ENCODE results near the gene ZNF766. TPM values are rescaled to one million over a fixed set of nuclear protein-coding genes. Genes with fewer than 3 reads are reported as not detected.

Gene ZNF766
- 19.3 and 21.9 TPM in 2 replicates for polyA plus RNA-seq (2011; rRNA removed)
- polyA plus RNA-seq (2012; cell fraction: cytosol; rRNA removed): 4.5 and 4.7 TPM in 2 replicates
- polyA plus RNA-seq (2012; cell fraction: nucleus; rRNA removed): 2.5 and 3.8 TPM in 2 replicates
- polyA plus RNA-seq (2017; fragmentation: RNase III; extraction: RNeasy Plus Mini Kit Qiagen cat#74134 plus additional on column Dnase treatment): 11.1 to 11.9 TPM (median 11.2 TPM) in 3 replicates
- polyA minus RNA-seq (2011; rRNA and poly(A)+ RNA removed): 11.6 and 11.7 TPM in 2 replicates

GRCh38 chr19:52269338-52270261, at the start of gene ZNF766:
Gene ZNF766, plus strand, starts transcription at chr19:52269587. Its CDS starts 27 bp downstream, at chr19:52269614.
- Histone ChIP-seq H3K4me3 (peak within 1 kb of the TSS; percentile 69), H3K4me2 (peak within 1 kb of the TSS; percentile 85), H3K4me1 (no peaks in the 10 kb centered on the region), H3K27ac (peak within 1 kb of the TSS; percentile 89 to 96), H3K9me3 (peaks cover 84% of the 10 kb centered on the region)
- POLR2A ChIA-PET: no interaction called here
- FAIRE-seq (peak; percentile 87), DNase-seq (ENCODE audit: low read depth in 1 of 2, low spot score in 1 of 2) (peak; percentile 90 to 97), ATAC-seq (peak; percentile 99 to 100)
- CTCF ChIA-PET: no interaction called here
- WGBS (ENCODE audit: missing lambda C conversion rate): 2% methylated on average over 47 of the region's 70 CpGs
- TF ChIP-seq PBX3 (IDR thresholded peaks at IDR 0.05) (no peak), NFE2L2 (conservative IDR thresholded peaks at IDR 0.05; ENCODE audit: low read length) (no peak), BCL3 (IDR thresholded peaks at IDR 0.05) (peak; percentile 76), ATOH8 (CRISPR knock-in tag; IDR thresholded peaks at IDR 0.05; ENCODE audit: low read depth) (no peak), ZNF302 (CRISPR knock-in tag; IDR thresholded peaks at IDR 0.05) (no peak), TFCP2L1 (CRISPR knock-in tag; IDR thresholded peaks at IDR 0.05) (0 out of 2 replicates have a peak, but pooled peaks have one; percentile 13), KDM5A (IDR thresholded peaks at IDR 0.05) (no peak), SREBF2 (IDR thresholded peaks at IDR 0.05) (no peak), MAZ (IDR thresholded peaks at IDR 0.05; ENCODE audit: borderline replicate concordance, low read depth, low read length) (no peak), HOXA7 (CRISPR knock-in tag; IDR thresholded peaks at IDR 0.05) (no peak), USF2 (IDR thresholded peaks at IDR 0.05) (no peak), RFX5 (IDR thresholded peaks at IDR 0.05) (peak; percentile 52; the same call in 1 of the 2 replicates), POLR2A (IDR thresholded peaks at IDR 0.05; ENCODE audit: low read length) (peak; percentile 57), HES2 (IDR thresholded peaks at IDR 0.05) (no peak), BHLHE40 (IDR thresholded peaks at IDR 0.05; ENCODE audit: low read depth, low read length) (no peak), NPAS2 (CRISPR knock-in tag; IDR thresholded peaks at IDR 0.05; ENCODE audit: borderline replicate concordance) (no peak), EHF (CRISPR knock-in tag; IDR thresholded peaks at IDR 0.05) (no peak), ZSCAN20 (CRISPR knock-in tag; IDR thresholded peaks at IDR 0.05) (no peak), KDM1A (IDR thresholded peaks at IDR 0.05; ENCODE audit: low read depth) (no peak), PHF8 (IDR thresholded peaks at IDR 0.05; ENCODE audit: borderline replicate concordance, low read depth) (peak; percentile 74), NR3C1 (IDR thresholded peaks at IDR 0.05) (no peak), MYC (IDR thresholded peaks at IDR 0.05; ENCODE audit: borderline replicate concordance, low read length) (peak; percentile 29), TP53 (CRISPR knock-in tag; IDR thresholded peaks at IDR 0.05) (0 out of 2 replicates have a peak, but pooled peaks have one; percentile 48), ESRRA (IDR thresholded peaks at IDR 0.05; ENCODE audit: borderline replicate concordance, low read length) (no peak), EHMT2 (IDR thresholded peaks at IDR 0.05; ENCODE audit: low read depth) (no peak), JUNB (IDR thresholded peaks at IDR 0.05) (no peak), CTCF (IDR thresholded peaks at IDR 0.05) (no peak), FOSB (CRISPR knock-in tag; IDR thresholded peaks at IDR 0.05) (no peak), HMGXB4 (CRISPR knock-in tag; IDR thresholded peaks at IDR 0.05; ENCODE audit: borderline replicate concordance) (0 out of 2 replicates have a peak, but pooled peaks have one; percentile 40), RNF2 (IDR thresholded peaks at IDR 0.05; ENCODE audit: borderline replicate concordance, low read depth) (no peak), E2F6 (IDR thresholded peaks at IDR 0.05; ENCODE audit: borderline replicate concordance, low read depth) (peak; percentile 63)
